NCI-H1092 (cell line): ENCODE results near the gene LRRC45.

ENCODE experiments used
- DNase-seq: peaks from one replicate; lab custom pipeline; 2025; lab: John Stamatoyannopoulos, UW

The LRRC45 gene

DNA sequence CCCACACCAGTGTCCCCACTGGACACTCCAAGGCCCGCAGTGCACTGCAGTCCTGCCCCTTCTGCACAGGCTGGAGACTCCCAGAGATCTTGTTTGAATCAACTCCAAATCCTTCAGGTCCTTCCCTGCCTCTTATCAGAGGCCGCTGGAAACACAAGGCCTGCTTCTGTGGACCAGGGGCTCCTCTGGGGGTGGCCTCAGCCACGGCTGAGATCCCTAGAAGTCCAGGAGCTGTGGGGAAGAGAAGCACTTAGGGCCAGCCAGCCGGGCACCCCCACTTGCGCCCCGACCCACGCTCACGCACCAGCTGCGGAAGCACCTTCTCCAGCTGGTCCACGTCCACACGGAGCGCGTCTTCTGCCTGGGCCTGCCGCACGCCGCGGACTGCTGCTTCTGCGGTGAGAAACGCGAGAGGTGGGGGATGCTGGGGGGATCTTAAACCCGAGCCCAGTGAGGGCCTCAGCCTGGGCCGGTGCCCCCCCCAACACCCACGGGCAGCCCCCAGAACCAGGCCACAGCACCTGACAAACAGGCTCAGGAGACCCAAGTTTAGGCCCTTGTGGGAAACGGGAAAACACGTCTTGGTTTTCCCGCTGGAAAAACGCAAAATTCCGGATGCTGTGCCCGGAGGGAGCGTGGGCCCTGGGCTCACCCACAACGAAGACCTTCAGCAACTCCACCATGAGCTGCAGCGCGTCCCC, 4.0 kb upstream of the LRRC45 start:
- no peak for DNase-seq

- no peak for DNase-seq
Observed at GRCh38 chr17:82019690-82020571, 3.2 kb upstream of the LRRC45 start.

GRCh38 chr17:82020572-82021106, 2.5 kb upstream of the LRRC45 start:
- no peak for DNase-seq

GRCh38 chr17:82021107-82021899, 1.8 kb upstream of the LRRC45 start:
- peak; percentile 31 for DNase-seq

DNA sequence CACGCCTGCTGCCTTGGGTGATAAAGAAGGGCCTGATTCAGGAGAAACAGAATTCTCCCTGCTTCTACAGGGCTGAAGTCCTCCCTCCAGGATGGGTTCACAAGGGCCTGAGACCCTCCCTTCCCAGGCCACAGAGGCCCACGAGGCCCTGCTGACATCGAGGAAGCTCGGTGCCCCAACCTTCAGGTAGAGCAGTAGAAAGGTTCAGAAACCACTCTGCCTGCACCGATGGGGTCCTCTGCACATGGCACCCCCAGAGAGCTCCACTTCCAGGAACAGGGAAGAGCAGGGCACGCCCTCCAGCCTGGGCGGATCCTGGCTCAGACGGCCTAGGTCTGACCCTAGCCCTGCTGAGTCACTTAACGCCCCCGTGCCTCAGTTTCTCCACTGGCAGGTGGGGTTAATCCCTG, 1.2 kb upstream of the LRRC45 start:
- DNase-seq = no peak

- no peak for DNase-seq
Observed at GRCh38 chr17:82022310-82022980, 660 bp upstream of the LRRC45 start, which contains the start of gene CENPX. CENPX (minus strand) TSS chr17:82022878; CDS start chr17:82022861, 17 bp downstream.

GRCh38 chr17:82023447-82024241, 539 bp downstream of the LRRC45 start:
- DNase-seq = no peak

- no peak for DNase-seq
Observed at GRCh38 chr17:82024859-82025258, 1.8 kb downstream of the LRRC45 start.

- no peak for DNase-seq
Observed at GRCh38 chr17:82025401-82026107, 2.4 kb downstream of the LRRC45 start.

DNA sequence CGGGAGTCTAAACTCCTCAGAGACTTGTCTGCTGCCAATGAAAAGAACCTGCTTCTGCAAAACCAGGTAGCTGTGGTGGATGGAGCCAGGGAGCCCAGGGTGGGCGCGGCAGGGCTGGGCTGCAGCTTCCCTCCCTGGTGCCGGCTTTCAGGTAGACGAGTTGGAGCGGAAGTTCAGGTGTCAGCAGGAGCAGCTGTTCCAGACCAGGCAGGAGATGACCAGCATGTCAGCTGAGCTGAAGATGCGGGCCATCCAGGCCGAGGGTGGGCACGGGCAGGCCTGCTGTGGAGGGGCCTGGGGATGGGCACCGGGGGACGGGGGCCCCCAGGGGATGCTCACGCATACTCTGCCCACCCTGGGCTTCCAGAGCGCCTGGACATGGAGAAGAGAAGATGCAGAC, 5.1 kb downstream of the LRRC45 start:
- no peak for DNase-seq

GRCh38 chr17:82028966-82029365, 5.9 kb downstream of the LRRC45 start:
- DNase-seq = no peak

DNA sequence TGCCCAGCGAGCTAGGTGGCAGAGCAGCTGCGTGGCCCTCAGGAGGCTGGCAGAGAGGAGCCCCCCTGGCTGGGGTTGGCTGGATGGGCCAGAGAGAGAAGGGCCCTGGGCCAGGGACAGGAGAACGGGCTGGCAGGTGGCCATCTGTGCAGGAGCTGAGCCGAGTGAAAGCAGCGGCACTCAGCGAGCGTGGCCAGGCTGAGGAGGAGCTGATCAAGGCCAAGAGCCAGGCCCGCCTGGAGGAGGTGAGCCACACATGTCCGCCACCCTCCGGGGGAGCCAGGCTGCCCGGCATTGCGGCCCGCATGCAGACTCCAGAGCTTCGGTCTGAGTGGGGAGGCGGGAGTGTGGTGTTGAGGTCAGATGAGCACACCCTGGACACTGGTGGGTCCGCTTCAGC, 6.3 kb downstream of the LRRC45 start:
- DNase-seq = no peak

GRCh38 chr17:82029990-82030469, 6.9 kb downstream of the LRRC45 start:
- no peak for DNase-seq

DNA sequence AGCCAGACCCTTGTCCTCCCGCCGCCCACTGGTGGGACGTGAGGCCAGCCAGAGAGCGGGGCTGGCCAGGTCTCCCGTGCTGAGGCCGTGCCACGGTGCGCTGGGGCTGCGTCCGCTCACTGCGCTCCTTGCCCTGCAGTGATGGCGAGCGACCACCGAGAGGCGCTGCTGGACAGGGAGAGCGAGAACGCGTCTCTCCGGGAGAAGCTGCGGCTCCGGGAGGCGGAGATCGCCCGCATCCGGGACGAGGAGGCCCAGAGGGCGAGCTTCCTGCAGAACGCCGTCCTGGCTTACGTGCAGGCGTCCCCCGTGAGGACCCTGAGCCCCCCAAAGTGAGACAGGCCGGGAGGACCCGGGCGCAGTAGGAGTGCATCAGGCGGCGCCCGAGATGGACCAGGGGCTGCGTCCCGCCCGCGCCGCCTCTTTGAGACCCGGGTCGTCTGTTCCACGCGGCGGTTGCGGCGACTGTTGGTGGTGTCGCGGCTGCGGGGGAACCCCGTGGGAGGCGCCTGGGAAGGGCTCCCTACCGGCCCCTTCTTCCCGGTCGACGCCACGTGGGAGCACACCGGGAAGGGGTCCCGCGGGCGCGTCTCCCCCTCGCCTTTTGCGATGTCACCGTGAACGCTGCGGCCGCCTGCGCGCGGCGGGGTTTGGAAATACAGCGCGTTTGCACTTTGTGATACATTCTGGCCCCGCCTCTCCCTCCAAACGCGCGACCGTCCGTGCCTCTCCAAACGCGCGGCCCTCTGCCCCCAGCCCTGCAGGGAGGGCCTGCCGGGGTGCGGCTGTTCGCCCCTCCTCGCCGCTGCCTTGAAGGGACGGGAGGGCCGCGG, 7.6 kb downstream of the LRRC45 start:
- DNase-seq = peak; percentile 72

DNA sequence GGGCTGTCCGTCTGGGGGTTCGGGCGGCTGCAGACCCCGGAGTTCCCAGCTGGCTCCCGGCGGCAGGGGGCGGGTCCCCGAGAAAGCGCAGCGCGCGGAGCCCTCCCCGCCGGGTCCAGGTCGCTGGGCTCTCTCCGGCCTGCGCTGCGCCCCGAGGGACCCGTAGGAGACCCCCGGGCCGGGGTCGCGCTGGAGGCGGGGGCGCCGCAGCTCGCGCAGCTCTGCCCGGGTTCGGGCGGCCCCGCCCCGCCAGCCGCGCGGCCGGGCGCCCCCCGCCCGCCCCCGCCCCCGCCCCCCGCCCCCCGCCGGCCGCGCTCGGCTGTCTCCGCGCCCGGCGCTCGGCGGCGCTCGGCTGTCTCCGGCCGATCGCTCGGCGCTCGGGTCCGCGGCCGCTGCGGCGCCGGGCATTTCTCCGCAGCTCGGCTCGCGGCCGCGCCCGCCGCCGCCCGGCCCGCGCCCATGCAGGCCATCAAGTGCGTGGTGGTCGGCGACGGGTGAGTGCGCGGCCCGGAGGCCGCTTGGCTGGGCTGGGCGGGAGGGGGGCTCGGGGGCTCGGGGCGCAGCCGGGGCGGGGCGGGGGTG, 8.3 kb downstream of the LRRC45 start, which contains the start of gene RAC3:
TSS of gene RAC3 (plus strand) at position 376 of the 582 bp plus-strand sequence. CDS start at position 460, 84 bp downstream.
- no peak for DNase-seq

GRCh38 chr17:82031885-82032627, 9.0 kb downstream of the LRRC45 start:
- DNase-seq = no peak

DNA sequence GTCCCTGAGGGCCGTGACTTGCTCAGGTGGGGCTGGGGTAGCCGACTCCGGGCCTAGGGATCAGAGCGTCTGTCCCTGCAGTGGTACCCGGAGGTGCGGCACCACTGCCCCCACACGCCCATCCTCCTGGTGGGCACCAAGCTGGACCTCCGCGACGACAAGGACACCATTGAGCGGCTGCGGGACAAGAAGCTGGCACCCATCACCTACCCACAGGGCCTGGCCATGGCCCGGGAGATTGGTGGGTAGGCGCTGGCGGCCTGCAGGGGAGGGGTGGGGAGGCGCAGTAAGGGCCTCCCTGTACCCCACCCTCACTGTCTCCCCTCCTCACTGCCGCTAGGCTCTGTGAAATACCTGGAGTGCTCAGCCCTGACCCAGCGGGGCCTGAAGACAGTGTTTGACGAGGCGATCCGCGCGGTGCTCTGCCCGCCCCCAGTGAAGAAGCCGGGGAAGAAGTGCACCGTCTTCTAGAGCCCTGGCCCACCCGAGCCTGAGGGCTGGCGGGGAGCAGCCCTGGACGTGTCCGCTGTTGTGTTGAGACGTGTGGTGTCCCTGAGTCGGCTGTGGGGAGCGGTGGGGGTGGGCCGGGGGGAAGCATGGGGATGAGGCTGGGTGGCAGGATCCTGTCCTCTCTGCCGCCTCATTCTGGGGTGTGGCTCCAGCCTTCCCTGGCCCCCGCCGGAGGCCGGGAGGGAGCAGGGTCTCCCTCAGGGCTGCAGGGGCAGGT, 10.4 kb downstream of the LRRC45 start:
- DNase-seq = no peak
